ENCODE measurements around the gene ABCG4. TPM values are rescaled to one million over a fixed set of nuclear protein-coding genes. Genes with fewer than 3 reads are reported as not detected.
A peak's percentile ranks its signal among the peaks of the same experiment; 100 is the strongest.

ABCG4 gene
- total and polyA plus RNA-seq, 11 donors: 0.25 to 2.1 (median 0.98) TPM

DNA sequence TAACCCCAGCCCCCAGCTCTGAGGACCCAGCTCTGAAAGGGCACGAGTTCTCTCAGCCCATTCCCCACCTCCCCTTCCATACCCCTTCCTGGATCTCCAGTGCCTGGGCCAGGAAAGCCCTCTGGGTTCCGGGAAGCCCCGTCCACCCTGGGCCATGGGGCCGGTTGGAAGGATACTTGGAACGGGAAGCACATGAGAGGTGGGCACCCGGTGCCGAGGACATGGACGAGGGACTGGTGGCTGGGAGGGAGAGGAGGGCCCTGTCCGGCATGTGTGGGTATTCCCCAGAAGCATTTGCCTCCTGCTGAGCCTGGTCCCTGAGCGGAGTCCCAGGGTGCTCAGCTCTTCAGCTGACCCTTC lies 32.6 kb upstream of the ABCG4 start:
- DNase-seq (no peak), ATAC-seq (no peak)
- Histone ChIP-seq H3K27ac (peak overlapping the region in 4 of 12 donors; percentile 17 to 91 (median 45)), H3K9me3 (no peaks in the 10 kb centered on the region), H3K36me3 (peaks cover 0 to 65% (median 52%) of the 10 kb centered on the region in 9 donors), H3K27me3 (no peaks in the 10 kb centered on the region), H3K4me3 (peak overlapping the region in 2 of 12 donors; percentile 19 to 37), H3K4me1 (peaks cover 0 to 37% (median 5%) of the 10 kb centered on the region in 12 donors)
- 83 to 87% (median 86%) methylated on average over 10 of the region's 10 CpGs for WGBS, 4 donors
- no peak for TF ChIP-seq POLR2A (IDR thresholded peaks at IDR 0.05)
- no peak for TF ChIP-seq CTCF (IDR thresholded peaks at IDR 0.05)
- intact Hi-C loops (cut with DNase I): loop anchor here in 1 of 10 donors (10.0 kb wide), 1 partner anchor 199 kb away; the partner anchor contains the start of gene MCAM

GRCh38 chr11:119116601-119117000 lies 32.3 kb upstream of the ABCG4 start:
- Histone ChIP-seq H3K9me3 (no peaks in the 10 kb centered on the region), H3K27me3 (no peaks in the 10 kb centered on the region), H3K27ac (peak overlapping the region in 2 of 12 donors; percentile 17 to 91), H3K4me3 (peak overlapping the region in 1 of 12 donors; percentile 37), H3K4me1 (peaks cover 0 to 37% (median 5%) of the 10 kb centered on the region in 12 donors), H3K36me3 (peaks cover 0 to 61% (median 48%) of the 10 kb centered on the region in 9 donors)
- TF ChIP-seq CTCF (IDR thresholded peaks at IDR 0.05) (no peak), POLR2A (IDR thresholded peaks at IDR 0.05) (no peak)
- intact Hi-C loops (cut with DNase I): loop anchor here in 1 of 10 donors (10.0 kb wide), 1 partner anchor 198 kb away; the partner anchor contains the start of gene MCAM
- DNase-seq (no peak), ATAC-seq (no peak)
- 68 to 77% (median 69%) methylated on average over 5 of the region's 5 CpGs for WGBS, 4 donors

DNA sequence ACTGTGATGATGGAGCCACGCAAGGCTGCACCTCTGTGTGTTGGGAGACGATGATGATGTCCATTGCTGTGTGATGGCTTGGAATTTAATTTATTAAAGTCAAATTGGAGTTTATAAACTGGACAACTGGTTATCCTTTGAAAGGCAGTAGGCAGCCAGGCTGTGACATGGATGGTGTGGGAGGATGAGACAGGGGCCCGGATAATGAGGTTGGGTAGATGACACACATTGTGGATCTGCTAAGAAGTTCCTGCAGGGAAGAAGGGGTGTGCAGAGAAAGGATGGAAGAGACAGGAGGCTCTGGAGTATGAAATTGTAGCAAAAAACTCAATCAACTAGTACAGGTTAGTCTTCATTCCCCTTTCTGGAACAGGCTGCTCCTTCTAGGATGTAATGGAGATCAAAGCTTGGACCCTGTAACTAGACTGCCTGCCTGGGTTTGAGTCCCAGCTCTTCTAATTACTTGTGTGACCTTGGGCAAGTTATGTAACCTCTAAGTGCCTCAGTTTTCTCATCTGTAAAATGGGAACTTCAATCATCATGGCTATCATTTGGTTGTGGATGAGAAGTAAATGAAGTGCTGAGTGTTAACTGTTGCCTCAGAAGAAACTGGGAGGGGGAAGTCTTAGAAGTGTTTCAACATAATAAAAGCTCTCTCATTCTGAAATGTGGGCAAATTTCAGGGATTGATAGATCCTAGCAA lies 31.7 kb upstream of the ABCG4 start:
- H3K36me3 ChIP-seq: peaks cover 0 to 56% (median 42%) of the 10 kb centered on the region in 9 donors
- no peaks in the 10 kb centered on the region for H3K9me3 ChIP-seq
- 89 to 93% (median 90%) methylated on average over 3 of the region's 3 CpGs for WGBS, 4 donors
- TF ChIP-seq POLR2A (IDR thresholded peaks at IDR 0.05) (no peak), CTCF (IDR thresholded peaks at IDR 0.05) (no peak)
- intact Hi-C loops (cut with DNase I): loop anchor here in 1 of 10 donors (10.0 kb wide), 1 partner anchor 198 kb away; the partner anchor contains the start of gene MCAM
- H3K27ac ChIP-seq: peak overlapping the region in 1 of 12 donors; percentile 91
- DNase-seq: no peak
- no peaks in the 10 kb centered on the region for H3K27me3 ChIP-seq
- H3K4me1 ChIP-seq: peaks cover 0 to 41% (median 8%) of the 10 kb centered on the region in 12 donors
- no peak for ATAC-seq
- H3K4me3 ChIP-seq: no peak overlapping the region

GRCh38 chr11:119118227-119118626 lies 30.6 kb upstream of the ABCG4 start:
- no peaks in the 10 kb centered on the region for H3K27me3 ChIP-seq
- ATAC-seq: no peak
- WGBS, 4 donors: 94 to 98% (median 95%) methylated on average over 5 of the region's 5 CpGs
- no peak overlapping the region for H3K4me3 ChIP-seq
- H3K36me3 ChIP-seq: peaks cover 0 to 45% (median 32%) of the 10 kb centered on the region in 9 donors
- intact Hi-C loops (cut with DNase I): loop anchor here in 1 of 10 donors (10.0 kb wide), 1 partner anchor 197 kb away; the partner anchor contains the start of gene MCAM
- TF ChIP-seq POLR2A (IDR thresholded peaks at IDR 0.05) (no peak), CTCF (IDR thresholded peaks at IDR 0.05) (no peak)
- no peak overlapping the region for H3K27ac ChIP-seq
- H3K9me3 ChIP-seq: no peaks in the 10 kb centered on the region
- H3K4me1 ChIP-seq: peaks cover 5 to 52% (median 17%) of the 10 kb centered on the region in 12 donors
- DNase-seq: no peak
